Thoracic aorta (tissue), 2 donors: Measurements from ENCODE around the gene SPIRE1. TPM values are rescaled to one million over a fixed set of nuclear protein-coding genes. Genes with fewer than 3 reads are reported as not detected.

Experiments used
- ATAC-seq: fragments of 150-250 bp; one replicate; pipeline ENCODE4 v1.8.0; 2017; ENCODE audit warnings: low read depth; ENCODE audit not compliant: insufficient number of reproducible peaks, low FRiP score
- DNase-seq: peaks from one replicate; pipeline ENCODE4 v3.0.0-alpha.2; 2020; ENCODE audit warnings: low spot score
- H3K27ac ChIP-seq, 2 donors: fragments of 200-600 bp; sonication (generic); 1 replicate in 1 of 2; 2 replicates in 1 of 2; pipeline ENCODE4 v1.5.1; 2016; ENCODE audit warnings: mild to moderate bottlenecking in 2 of 2, moderate library complexity in 2 of 2
- H3K27me3 ChIP-seq: fragments of 200-600 bp; sonication (generic); replicated peaks from 2 replicates; pipeline ENCODE4 v1.6.0; 2016; ENCODE audit warnings: mild to moderate bottlenecking; ENCODE audit not compliant: insufficient read depth
- H3K36me3 ChIP-seq: fragments of 200-600 bp; sonication (generic); one replicate; pipeline ENCODE4 v1.5.1; 2016
- H3K4me1 ChIP-seq, 2 donors: fragments of 200-600 bp; sonication (generic); 1 replicate in 1 of 2; 2 replicates in 1 of 2; pipeline versions ENCODE4 v1.5.1 to v1.6.0; 2016; ENCODE audit warnings: low read depth in 2 of 2, mild to moderate bottlenecking in 1 of 2; ENCODE audit not compliant: control insufficient read depth in 1 of 2
- H3K4me3 ChIP-seq: fragments of 200-600 bp; sonication (generic); 2 replicates; pipeline ENCODE4 v1.5.1; 2016; ENCODE audit warnings: mild to moderate bottlenecking
- H3K9me3 ChIP-seq: fragments of 200-600 bp; sonication (generic); 2 replicates; pipeline ENCODE4 v1.5.1; 2016
- total RNA-seq, 2 donors: library from RNA; depleted of rRNA; stranded (reverse); fragments of >200 nt; gene quantifications; one replicate each; pipeline versions ENCODE4 v1.1.0 to v1.2.3, GENCODE V29; 2016
- TF ChIP-seq, protein P1 (sequence below): fragments of 200-600 bp; sonication (generic); IDR thresholded peaks from one replicate; pipeline ENCODE4 v1.5.1; 2019; ENCODE audit warnings: antibody characterized with exemption

Gene SPIRE1
- total RNA-seq, 2 donors from 2014 or later: 26.8 to 39.6 TPM

- no peak overlapping the region for H3K27ac ChIP-seq
- no peaks in the 10 kb centered on the region for H3K27me3 ChIP-seq
- DNase-seq (no peak), ATAC-seq (no peak)
- H3K9me3 ChIP-seq: no peaks in the 10 kb centered on the region
- TF ChIP-seq, protein P1, sequence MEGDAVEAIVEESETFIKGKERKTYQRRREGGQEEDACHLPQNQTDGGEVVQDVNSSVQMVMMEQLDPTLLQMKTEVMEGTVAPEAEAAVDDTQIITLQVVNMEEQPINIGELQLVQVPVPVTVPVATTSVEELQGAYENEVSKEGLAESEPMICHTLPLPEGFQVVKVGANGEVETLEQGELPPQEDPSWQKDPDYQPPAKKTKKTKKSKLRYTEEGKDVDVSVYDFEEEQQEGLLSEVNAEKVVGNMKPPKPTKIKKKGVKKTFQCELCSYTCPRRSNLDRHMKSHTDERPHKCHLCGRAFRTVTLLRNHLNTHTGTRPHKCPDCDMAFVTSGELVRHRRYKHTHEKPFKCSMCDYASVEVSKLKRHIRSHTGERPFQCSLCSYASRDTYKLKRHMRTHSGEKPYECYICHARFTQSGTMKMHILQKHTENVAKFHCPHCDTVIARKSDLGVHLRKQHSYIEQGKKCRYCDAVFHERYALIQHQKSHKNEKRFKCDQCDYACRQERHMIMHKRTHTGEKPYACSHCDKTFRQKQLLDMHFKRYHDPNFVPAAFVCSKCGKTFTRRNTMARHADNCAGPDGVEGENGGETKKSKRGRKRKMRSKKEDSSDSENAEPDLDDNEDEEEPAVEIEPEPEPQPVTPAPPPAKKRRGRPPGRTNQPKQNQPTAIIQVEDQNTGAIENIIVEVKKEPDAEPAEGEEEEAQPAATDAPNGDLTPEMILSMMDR: no peak
- no peaks in the 10 kb centered on the region for H3K4me1 ChIP-seq
- H3K4me3 ChIP-seq: no peak overlapping the region
- H3K36me3 ChIP-seq: peaks cover 14% of the 10 kb centered on the region
These were observed 180.3 kb downstream of the SPIRE1 start for GRCh38 chr18:12477606-12478005.

DNA sequence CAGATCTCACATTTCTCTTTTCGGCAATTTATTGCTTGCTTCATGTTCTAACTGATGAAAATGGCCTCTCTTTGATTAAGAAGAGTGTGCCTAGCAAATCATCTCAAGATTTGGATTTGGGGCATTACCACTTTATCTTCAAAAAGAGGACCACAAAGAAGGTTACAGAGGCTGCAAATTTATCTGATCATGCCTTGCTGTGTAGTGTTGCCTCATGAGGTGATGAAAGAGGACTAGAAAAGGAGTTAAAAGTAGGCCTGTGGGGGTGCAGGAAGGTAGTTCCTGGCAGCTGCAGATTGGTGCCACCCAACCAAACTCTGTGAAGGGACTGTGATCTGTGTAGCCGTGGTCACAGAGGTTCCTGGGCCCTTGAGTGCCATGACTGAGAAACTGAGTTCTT is 181.0 kb downstream of the SPIRE1 start:
- DNase-seq (no peak), ATAC-seq (no peak)
- no peaks in the 10 kb centered on the region for H3K27me3 ChIP-seq
- H3K9me3 ChIP-seq: no peaks in the 10 kb centered on the region
- no peak overlapping the region for H3K27ac ChIP-seq
- H3K4me3 ChIP-seq: no peak overlapping the region
- H3K4me1 ChIP-seq: no peaks in the 10 kb centered on the region
- peaks cover 14% of the 10 kb centered on the region for H3K36me3 ChIP-seq
- TF ChIP-seq, protein P1: no peak

DNA sequence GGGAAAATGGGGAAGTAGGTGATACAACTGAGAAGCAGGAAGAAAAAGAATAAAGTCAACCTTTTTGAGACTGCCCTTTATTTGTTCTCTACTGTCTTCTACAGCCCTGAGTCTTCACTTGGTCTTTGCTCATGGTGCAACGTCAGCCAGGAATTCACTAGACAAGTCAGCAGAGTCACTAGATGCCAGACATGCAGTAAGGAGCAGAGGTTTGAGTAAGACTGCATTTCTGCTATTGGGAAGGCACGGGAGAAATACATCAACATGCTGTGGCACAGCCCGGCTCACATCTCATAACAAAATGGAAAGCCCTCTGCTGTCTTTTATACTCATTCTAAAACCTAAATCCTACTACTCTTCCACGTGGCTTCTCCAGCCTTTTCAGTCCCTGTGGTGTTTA is 183.0 kb downstream of the SPIRE1 start:
- Histone ChIP-seq H3K27me3 (no peaks in the 10 kb centered on the region), H3K4me3 (no peak overlapping the region), H3K9me3 (no peaks in the 10 kb centered on the region), H3K36me3 (peaks cover 14% of the 10 kb centered on the region), H3K4me1 (no peaks in the 10 kb centered on the region), H3K27ac (no peak overlapping the region)
- no peak for ATAC-seq
- TF ChIP-seq, protein P1: no peak
- no peak for DNase-seq

GRCh38 chr18:12474146-12474545 is 183.8 kb downstream of the SPIRE1 start:
- H3K4me3 ChIP-seq: no peak overlapping the region
- H3K36me3 ChIP-seq: peaks cover 11% of the 10 kb centered on the region
- ATAC-seq (no peak), DNase-seq (no peak)
- no peaks in the 10 kb centered on the region for H3K9me3 ChIP-seq
- no peaks in the 10 kb centered on the region for H3K27me3 ChIP-seq
- no peaks in the 10 kb centered on the region for H3K4me1 ChIP-seq
- TF ChIP-seq, protein P1: no peak
- H3K27ac ChIP-seq: no peak overlapping the region

- no peak for ATAC-seq
- H3K27me3 ChIP-seq: no peaks in the 10 kb centered on the region
- no peaks in the 10 kb centered on the region for H3K4me1 ChIP-seq
- no peaks in the 10 kb centered on the region for H3K9me3 ChIP-seq
- no peak overlapping the region for H3K4me3 ChIP-seq
- TF ChIP-seq, protein P1: no peak
- H3K27ac ChIP-seq: no peak overlapping the region
- peaks cover 2% of the 10 kb centered on the region for H3K36me3 ChIP-seq
- DNase-seq: no peak
These were observed 187.4 kb downstream of the SPIRE1 start for GRCh38 chr18:12470382-12471075.
